IPS-18a (cell line): ENCODE results near the gene PLAGL2.

Experiments
- H3K27ac ChIP-seq: one replicate; pipeline ENCODE4 v1.5.1; 2013; ENCODE audit warnings: low read length
- H3K27me3 ChIP-seq: one replicate; pipeline ENCODE4 v1.6.1; 2013; ENCODE audit warnings: mild to moderate bottlenecking, low read length; ENCODE audit not compliant: control insufficient read depth, insufficient read depth
- H3K36me3 ChIP-seq: one replicate; pipeline ENCODE4 v1.6.1; 2013; ENCODE audit warnings: low read depth, low read length; ENCODE audit not compliant: control insufficient read depth
- H3K4me1 ChIP-seq: one replicate; pipeline ENCODE4 v1.6.1; 2013; ENCODE audit warnings: low read depth, low read length; ENCODE audit not compliant: control insufficient read depth
- H3K4me3 ChIP-seq: one replicate; pipeline ENCODE4 v1.5.1; 2013; ENCODE audit warnings: low read length
- H3K9ac ChIP-seq: one replicate; pipeline ENCODE4 v1.6.1; 2013; ENCODE audit warnings: mild to moderate bottlenecking, low read length, moderate library complexity
- H3K9me3 ChIP-seq: one replicate; pipeline ENCODE4 v1.6.1; 2013; ENCODE audit warnings: low read depth, low read length; ENCODE audit not compliant: control insufficient read depth

PLAGL2 gene

GRCh38 chr20:32238483-32239425, 31.2 kb upstream of the PLAGL2 start:
- Histone ChIP-seq H3K27me3 (no peaks in the 10 kb centered on the region), H3K4me1 (peaks cover 9% of the 10 kb centered on the region), H3K27ac (no peak overlapping the region), H3K9me3 (no peaks in the 10 kb centered on the region), H3K9ac (no peak overlapping the region), H3K4me3 (no peak overlapping the region), H3K36me3 (peaks cover 20% of the 10 kb centered on the region)

GRCh38 chr20:32237419-32237818, 29.9 kb upstream of the PLAGL2 start:
- H3K27me3 ChIP-seq = no peaks in the 10 kb centered on the region
- H3K4me1 ChIP-seq = peaks cover 9% of the 10 kb centered on the region
- no peaks in the 10 kb centered on the region for H3K9me3 ChIP-seq
- H3K4me3 ChIP-seq = no peak overlapping the region
- H3K9ac ChIP-seq = no peak overlapping the region
- no peak overlapping the region for H3K27ac ChIP-seq
- H3K36me3 ChIP-seq = peaks cover 29% of the 10 kb centered on the region

- Histone ChIP-seq H3K4me1 (peaks cover 9% of the 10 kb centered on the region), H3K9ac (no peak overlapping the region), H3K27ac (no peak overlapping the region)
These were observed 29.3 kb upstream of the PLAGL2 start for GRCh38 chr20:32236819-32237218.

GRCh38 chr20:32236048-32236533, 28.5 kb upstream of the PLAGL2 start:
- Histone ChIP-seq H3K4me3 (no peak overlapping the region), H3K27ac (no peak overlapping the region), H3K27me3 (no peaks in the 10 kb centered on the region), H3K9me3 (no peaks in the 10 kb centered on the region), H3K36me3 (peaks cover 37% of the 10 kb centered on the region), H3K9ac (no peak overlapping the region), H3K4me1 (peaks cover 9% of the 10 kb centered on the region)

More at GRCh38 chr20:32236819-32237218, 29.3 kb upstream of the PLAGL2 start:
- H3K27me3 ChIP-seq = no peaks in the 10 kb centered on the region
- no peak overlapping the region for H3K4me3 ChIP-seq
- H3K36me3 ChIP-seq = peaks cover 35% of the 10 kb centered on the region
- H3K9me3 ChIP-seq = no peaks in the 10 kb centered on the region

GRCh38 chr20:32235331-32236047, 27.9 kb upstream of the PLAGL2 start:
- no peaks in the 10 kb centered on the region for H3K9me3 ChIP-seq
- no peak overlapping the region for H3K27ac ChIP-seq
- H3K36me3 ChIP-seq = peaks cover 37% of the 10 kb centered on the region
- H3K4me3 ChIP-seq = no peak overlapping the region
- H3K27me3 ChIP-seq = no peaks in the 10 kb centered on the region
- H3K9ac ChIP-seq = no peak overlapping the region
- peaks cover 8% of the 10 kb centered on the region for H3K4me1 ChIP-seq

GRCh38 chr20:32234135-32234808, 26.7 kb upstream of the PLAGL2 start:
- Histone ChIP-seq H3K27me3 (no peaks in the 10 kb centered on the region), H3K4me1 (no peaks in the 10 kb centered on the region), H3K9ac (no peak overlapping the region), H3K27ac (no peak overlapping the region), H3K4me3 (no peak overlapping the region), H3K9me3 (no peaks in the 10 kb centered on the region), H3K36me3 (peaks cover 41% of the 10 kb centered on the region)

- Histone ChIP-seq H3K4me3 (no peak overlapping the region), H3K9ac (no peak overlapping the region), H3K9me3 (no peaks in the 10 kb centered on the region), H3K27me3 (no peaks in the 10 kb centered on the region), H3K4me1 (no peaks in the 10 kb centered on the region), H3K36me3 (peaks cover 48% of the 10 kb centered on the region), H3K27ac (no peak overlapping the region)
These were observed 25.7 kb upstream of the PLAGL2 start for GRCh38 chr20:32233286-32233685.

- Histone ChIP-seq H3K36me3 (peaks cover 51% of the 10 kb centered on the region), H3K4me3 (no peak overlapping the region), H3K9me3 (no peaks in the 10 kb centered on the region), H3K27me3 (no peaks in the 10 kb centered on the region), H3K27ac (no peak overlapping the region), H3K9ac (no peak overlapping the region), H3K4me1 (no peaks in the 10 kb centered on the region)
These were observed 24.9 kb upstream of the PLAGL2 start for GRCh38 chr20:32232326-32232886.

- no peaks in the 10 kb centered on the region for H3K9me3 ChIP-seq
- H3K9ac ChIP-seq = no peak overlapping the region
- peaks cover 48% of the 10 kb centered on the region for H3K36me3 ChIP-seq
- no peak overlapping the region for H3K27ac ChIP-seq
- H3K27me3 ChIP-seq = no peaks in the 10 kb centered on the region
- H3K4me3 ChIP-seq = no peak overlapping the region
- no peaks in the 10 kb centered on the region for H3K4me1 ChIP-seq
These were observed 24.3 kb upstream of the PLAGL2 start for GRCh38 chr20:32231847-32232246.

GRCh38 chr20:32231245-32231644, 23.7 kb upstream of the PLAGL2 start:
- Histone ChIP-seq H3K4me3 (no peak overlapping the region), H3K36me3 (peaks cover 48% of the 10 kb centered on the region), H3K27me3 (no peaks in the 10 kb centered on the region), H3K9ac (no peak overlapping the region), H3K4me1 (no peaks in the 10 kb centered on the region), H3K9me3 (no peaks in the 10 kb centered on the region), H3K27ac (no peak overlapping the region)

- Histone ChIP-seq H3K36me3 (peaks cover 48% of the 10 kb centered on the region), H3K27ac (no peak overlapping the region), H3K4me1 (no peaks in the 10 kb centered on the region), H3K27me3 (no peaks in the 10 kb centered on the region), H3K9me3 (no peaks in the 10 kb centered on the region), H3K9ac (no peak overlapping the region), H3K4me3 (no peak overlapping the region)
These were observed 23.2 kb upstream of the PLAGL2 start for GRCh38 chr20:32230707-32231106.
